Hepatocyte (in vitro differentiated cells): ENCODE data around the gene PRR30. TPM values are rescaled to one million over a fixed set of nuclear protein-coding genes. Genes with fewer than 3 reads are reported as not detected.

Source experiments
- DNase-seq: peaks from one replicate; pipeline ENCODE4 v3.0.0-alpha.2; 2016; ENCODE audit warnings: low spot score
- H2AFZ ChIP-seq: fragments of 200-600 bp; sonication (generic); 2 replicates; pipeline ENCODE4 v1.6.0; 2016; ENCODE audit warnings: antibody characterized with exemption, mild to moderate bottlenecking
- H3K27ac ChIP-seq: fragments of 200-600 bp; sonication (generic); 2 replicates; pipeline ENCODE4 v1.5.1; 2016; ENCODE audit warnings: mild to moderate bottlenecking
- H3K27me3 ChIP-seq: fragments of 200-600 bp; sonication (generic); 2 replicates; pipeline ENCODE4 v1.6.1; 2016
- H3K36me3 ChIP-seq: fragments of 200-600 bp; sonication (generic); replicated peaks from 2 replicates; pipeline ENCODE4 v1.5.1; 2016; ENCODE audit warnings: low read depth; ENCODE audit not compliant: insufficient read depth
- H3K4me1 ChIP-seq: fragments of 200-600 bp; sonication (generic); 2 replicates; pipeline ENCODE4 v1.5.1; 2016; ENCODE audit warnings: mild to moderate bottlenecking, moderate library complexity; ENCODE audit not compliant: insufficient read depth
- H3K4me2 ChIP-seq: fragments of 200-600 bp; sonication (generic); 2 replicates; pipeline ENCODE4 v1.6.0; 2016
- H3K4me3 ChIP-seq: fragments of 200-600 bp; sonication (generic); 2 replicates; pipeline ENCODE4 v1.5.1; 2016; ENCODE audit warnings: mild to moderate bottlenecking
- H3K79me2 ChIP-seq: fragments of 200-600 bp; sonication (generic); 2 replicates; pipeline ENCODE4 v1.6.0; 2017; ENCODE audit warnings: mild to moderate bottlenecking
- H3K9me2 ChIP-seq: fragments of 200-600 bp; sonication (generic); replicated peaks from 2 replicates; pipeline ENCODE4 v1.6.0; 2017; ENCODE audit warnings: mild to moderate bottlenecking; ENCODE audit not compliant: insufficient read depth
- H3K9me3 ChIP-seq: fragments of 200-600 bp; sonication (generic); 2 replicates; pipeline ENCODE4 v1.5.1; 2016; ENCODE audit warnings: low read depth, mild to moderate bottlenecking
- H4K20me1 ChIP-seq: fragments of 200-600 bp; sonication (generic); 2 replicates; pipeline ENCODE4 v1.6.0; 2016; ENCODE audit warnings: mild to moderate bottlenecking; ENCODE audit not compliant: insufficient read depth, poor library complexity, severe bottlenecking
- CTCF ChIP-seq: fragments of 200-600 bp; sonication (generic); IDR thresholded peaks from 2 replicates; pipeline ENCODE4 v1.5.1; 2016; ENCODE audit warnings: antibody characterized with exemption, mild to moderate bottlenecking; ENCODE audit not compliant: poor library complexity
- EZH2 ChIP-seq: fragments of 200-600 bp; sonication (generic); IDR thresholded peaks from 2 replicates; pipeline ENCODE4 v1.6.1; 2016; ENCODE audit warnings: antibody characterized with exemption, mild to moderate bottlenecking, borderline replicate concordance
- EZH2phosphoT487 ChIP-seq: fragments of 200-600 bp; sonication (generic); IDR thresholded peaks from one replicate; pipeline ENCODE4 v1.6.1; 2018; ENCODE audit warnings: antibody characterized with exemption, mild to moderate bottlenecking, low read depth, moderate library complexity; ENCODE audit not compliant: unreplicated experiment, severe bottlenecking
- WGBS: methylation state at CpG from one replicate; pipeline ENCODE4 v1.1.6; 2016; ENCODE audit warnings: low lambda C conversion rate; ENCODE audit errors: missing lambda C conversion rate; 5-methylcytosine and 5-hydroxymethylcytosine counted together
- polyA plus RNA-seq: library from polyadenylated mRNA; unstranded; fragments of >200 nt; fragmentation: Nextera tagmentation; extraction: Ambion mirVana; gene quantifications from 2 replicates; pipeline ENCODE4 v1.2.1, GENCODE V29; 2016
- total RNA-seq: library from RNA; depleted of rRNA; stranded (reverse); fragments of >200 nt; gene quantifications from 2 replicates; pipeline ENCODE4 v1.2.3, GENCODE V29; 2014

The PRR30 gene
- total and polyA plus RNA-seq, 2 experiments from 2014 or later: not detected

- Histone ChIP-seq H2AFZ (no peak overlapping the region), H3K9me2 (no peaks in the 10 kb centered on the region), H3K27ac (no peak overlapping the region), H3K27me3 (peaks cover 2% of the 10 kb centered on the region), H3K36me3 (no peaks in the 10 kb centered on the region), H4K20me1 (no peaks in the 10 kb centered on the region), H3K79me2 (no peaks in the 10 kb centered on the region), H3K9me3 (no peaks in the 10 kb centered on the region), H3K4me3 (no peak overlapping the region), H3K4me1 (no peaks in the 10 kb centered on the region), H3K4me2 (no peak overlapping the region)
- DNase-seq: no peak
- no peak for TF ChIP-seq CTCF
- no peak for TF ChIP-seq EZH2
- no peak for TF ChIP-seq EZH2phosphoT487
- WGBS: 70% methylated on average over 4 of the region's 4 CpGs
Measured at GRCh38 chr2:27184115-27184514, 44.9 kb upstream of the PRR30 start.

GRCh38 chr2:27182346-27182745, 43.1 kb upstream of the PRR30 start:
- Histone ChIP-seq H3K27me3 (peaks cover 5% of the 10 kb centered on the region), H3K4me3 (no peak overlapping the region), H3K27ac (no peak overlapping the region), H3K9me3 (no peaks in the 10 kb centered on the region), H2AFZ (no peak overlapping the region), H4K20me1 (no peaks in the 10 kb centered on the region), H3K9me2 (no peaks in the 10 kb centered on the region), H3K36me3 (no peaks in the 10 kb centered on the region), H3K79me2 (no peaks in the 10 kb centered on the region), H3K4me1 (no peaks in the 10 kb centered on the region), H3K4me2 (no peak overlapping the region)
- no peak for DNase-seq
- WGBS: 66% methylated on average over 4 of the region's 4 CpGs
- TF ChIP-seq EZH2 (no peak), EZH2phosphoT487 (no peak), CTCF (no peak)

GRCh38 chr2:27179344-27180000, 40.3 kb upstream of the PRR30 start:
- DNase-seq: no peak
- Histone ChIP-seq H3K4me3 (no peak overlapping the region), H3K4me2 (no peak overlapping the region), H3K27ac (no peak overlapping the region), H3K9me3 (no peaks in the 10 kb centered on the region), H3K79me2 (no peaks in the 10 kb centered on the region), H3K9me2 (no peaks in the 10 kb centered on the region), H3K36me3 (no peaks in the 10 kb centered on the region), H2AFZ (no peak overlapping the region), H4K20me1 (no peaks in the 10 kb centered on the region), H3K27me3 (peaks cover 5% of the 10 kb centered on the region), H3K4me1 (no peaks in the 10 kb centered on the region)
- TF ChIP-seq CTCF: no peak
- TF ChIP-seq EZH2phosphoT487: no peak
- TF ChIP-seq EZH2: no peak
- 63% methylated on average over 3 of the region's 3 CpGs for WGBS
